Panc1 (cell line): Measurements from ENCODE around the gene KCND1. TPM values are rescaled to one million over a fixed set of nuclear protein-coding genes. Genes with fewer than 3 reads are reported as not detected.

Experiments used
- ATAC-seq: fragments of 200-7000 bp; cut with Tn5 transposase; 2 replicates; pipeline ENCODE4 v1.9.1; 2020; ENCODE audit warnings: mild to moderate bottlenecking, moderate library complexity
- BruUV-seq: library from RNA; stranded (reverse); fragments of 400-500 nt; replicated peaks from 2 replicates; lab custom pipeline; 2021; lab: Mats Ljungman, UMichigan
- CTCF ChIA-PET: fragments of 300-600 bp; sonication (Branson Sonifier 250); formaldehyde crosslinking; loops from one replicate; lab custom pipeline; 2022; ENCODE audit warnings: antibody characterized with exemption; lab: Charles Lee
- POLR2A ChIA-PET: fragments of 300-600 bp; sonication (Branson Sonifier 250); formaldehyde crosslinking; loops from one replicate; lab custom pipeline; 2022; ENCODE audit warnings: antibody characterized with exemption; lab: Charles Lee
- DNase-seq: peaks from one replicate; pipeline ENCODE4 v3.0.0-alpha.2; 2010; ENCODE audit warnings: low read depth, low spot score
- H3K27ac ChIP-seq: 2 replicates; pipeline ENCODE4 v1.5.1; 2011; ENCODE audit warnings: mild to moderate bottlenecking, low read length, inconsistent platforms
- H3K27me3 ChIP-seq: fragments of 200-500 bp; sonication (Bioruptor generic); 2 replicates; pipeline ENCODE4 v1.6.0; 2014; ENCODE audit warnings: low read length, inconsistent platforms; ENCODE audit not compliant: control insufficient read depth, insufficient read depth
- H3K36me3 ChIP-seq: fragments of 200-500 bp; sonication (Bioruptor generic); 2 replicates; pipeline ENCODE4 v1.5.1; 2014; ENCODE audit warnings: inconsistent platforms, mild to moderate bottlenecking, low read length, moderate library complexity; ENCODE audit not compliant: control insufficient read depth, insufficient read depth
- H3K4me1 ChIP-seq: 2 replicates; pipeline ENCODE4 v1.5.1; 2011; ENCODE audit warnings: inconsistent platforms, mild to moderate bottlenecking, low read length, moderate library complexity; ENCODE audit not compliant: control insufficient read depth, insufficient read depth
- H3K4me3 ChIP-seq, 2 experiments: 2 replicates each; pipeline ENCODE4 v1.5.1; 2011 to 2012; ENCODE audit warnings: low read depth in 2 of 2, low read length in 2 of 2, mild to moderate bottlenecking in 2 of 2, inconsistent platforms in 1 of 2, moderate library complexity in 1 of 2
- H3K9me3 ChIP-seq: fragments of 200-500 bp; sonication (Bioruptor generic); 2 replicates; pipeline ENCODE4 v1.5.1; 2014; ENCODE audit warnings: low read depth, mild to moderate bottlenecking, inconsistent platforms, low read length, moderate library complexity; ENCODE audit not compliant: control insufficient read depth, insufficient read depth
- POLR2AphosphoS5 ChIP-seq: IDR thresholded peaks from 2 replicates; pipeline ENCODE4 v1.6.1; 2012; ENCODE audit warnings: mild to moderate bottlenecking, low read depth, low read length, moderate library complexity
- REST ChIP-seq, 2 experiments: IDR thresholded peaks; 2 replicates each; pipeline ENCODE4 v1.6.1; 2011 to 2012; ENCODE audit warnings: low read depth in 2 of 2, control low read depth in 1 of 2, low read length in 1 of 2, mild to moderate bottlenecking in 1 of 2, moderate library complexity in 1 of 2; ENCODE audit not compliant: insufficient read depth in 1 of 2
- SIN3A ChIP-seq: IDR thresholded peaks from 2 replicates; pipeline ENCODE4 v1.6.1; 2012; ENCODE audit warnings: low read depth, mild to moderate bottlenecking, low read length, moderate library complexity, borderline replicate concordance; ENCODE audit not compliant: insufficient read depth
- TCF7L2 ChIP-seq: IDR thresholded peaks from 2 replicates; pipeline ENCODE4 v1.6.1; 2011; ENCODE audit warnings: mild to moderate bottlenecking, low read depth, low read length, inconsistent platforms
- in situ Hi-C: cut with HindIII; loops from 2 replicates; pipeline ENCODE4 v1.10.0; 2016; ENCODE audit warnings: low sequenced_read_pairs, low pct_unique_long_range_greater_than_20kb
- intact Hi-C: fragments of 100-400 bp; cut with micrococcal nuclease; formaldehyde crosslinking; loops from one replicate; pipeline ENCODE4 v1.10.0; 2022; ENCODE audit not compliant: unreplicated experiment
- total RNA-seq: library from RNA; stranded (reverse); gene quantifications from one replicate; pipeline ENCODE4 v1.2.1, GENCODE V29; 2021; ENCODE audit not compliant: unreplicated experiment
- TF ChIP-seq, protein P1 (sequence below): fragments of 450-650 bp; IDR thresholded peaks from 2 replicates; pipeline ENCODE4 v1.5.1; 2017; ENCODE audit warnings: mild to moderate bottlenecking

Gene KCND1
- total RNA-seq, 1 experiment from 2014 or later = 5.5 TPM

GRCh38 chrX:48957477-48957826 is 14.2 kb downstream of the KCND1 start, which contains the start of gene OTUD5:
Gene OTUD5, minus strand, starts transcription at chrX:48957607. Its CDS starts 37 bp downstream, at chrX:48957570.
- H3K9me3 ChIP-seq = no peaks in the 10 kb centered on the region
- peak within 1 kb of the TSS; percentile 72 to 79 for H3K4me3 ChIP-seq
- in situ Hi-C loops = no loop called here
- no peaks in the 10 kb centered on the region for H3K27me3 ChIP-seq
- no peak for DNase-seq
- H3K4me1 ChIP-seq = peaks cover 13% of the 10 kb centered on the region
- intact Hi-C loops = no loop called here
- TF ChIP-seq POLR2AphosphoS5 = peak; percentile 36; the same call in 1 of the 2 replicates
- no peak for TF ChIP-seq SIN3A
- H3K36me3 ChIP-seq = no peaks in the 10 kb centered on the region
- peak within 1 kb of the TSS; percentile 87 for H3K27ac ChIP-seq
- ChIA-PET POLR2A (interaction anchor here (0.6 to 1.6 kb wide), 2 partner anchors 85 to 247 kb away, joined by 6 to 7 read pairs; partner anchors contain the start of gene TFE3), CTCF (no interaction called here)
- BruUV-seq = no TSS peak
- ATAC-seq = peak; percentile 71

GRCh38 chrX:48956728-48957414 is 14.8 kb downstream of the KCND1 start:
- Histone ChIP-seq H3K4me3 (peak overlapping the region; percentile 72 to 79), H3K27ac (peak overlapping the region; percentile 63), H3K9me3 (no peaks in the 10 kb centered on the region), H3K4me1 (peaks cover 13% of the 10 kb centered on the region), H3K36me3 (no peaks in the 10 kb centered on the region), H3K27me3 (no peaks in the 10 kb centered on the region)
- DNase-seq (no peak), ATAC-seq (no peak)
- POLR2A ChIA-PET = no interaction called here
- no peak for TF ChIP-seq REST (IDR thresholded peaks at IDR 0.05; ENCODE audit: insufficient read depth in 1 of 2, low read depth in 2 of 2, low read length in 1 of 2)
- no peak for TF ChIP-seq SIN3A
- peak; percentile 10; the same call in 1 of the 2 replicates for TF ChIP-seq POLR2AphosphoS5
- TF ChIP-seq TCF7L2 = no peak
- TF ChIP-seq, protein P1, sequence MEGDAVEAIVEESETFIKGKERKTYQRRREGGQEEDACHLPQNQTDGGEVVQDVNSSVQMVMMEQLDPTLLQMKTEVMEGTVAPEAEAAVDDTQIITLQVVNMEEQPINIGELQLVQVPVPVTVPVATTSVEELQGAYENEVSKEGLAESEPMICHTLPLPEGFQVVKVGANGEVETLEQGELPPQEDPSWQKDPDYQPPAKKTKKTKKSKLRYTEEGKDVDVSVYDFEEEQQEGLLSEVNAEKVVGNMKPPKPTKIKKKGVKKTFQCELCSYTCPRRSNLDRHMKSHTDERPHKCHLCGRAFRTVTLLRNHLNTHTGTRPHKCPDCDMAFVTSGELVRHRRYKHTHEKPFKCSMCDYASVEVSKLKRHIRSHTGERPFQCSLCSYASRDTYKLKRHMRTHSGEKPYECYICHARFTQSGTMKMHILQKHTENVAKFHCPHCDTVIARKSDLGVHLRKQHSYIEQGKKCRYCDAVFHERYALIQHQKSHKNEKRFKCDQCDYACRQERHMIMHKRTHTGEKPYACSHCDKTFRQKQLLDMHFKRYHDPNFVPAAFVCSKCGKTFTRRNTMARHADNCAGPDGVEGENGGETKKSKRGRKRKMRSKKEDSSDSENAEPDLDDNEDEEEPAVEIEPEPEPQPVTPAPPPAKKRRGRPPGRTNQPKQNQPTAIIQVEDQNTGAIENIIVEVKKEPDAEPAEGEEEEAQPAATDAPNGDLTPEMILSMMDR = no peak
- CTCF ChIA-PET = no interaction called here
- BruUV-seq = no TSS peak
- intact Hi-C loops = no loop called here
- in situ Hi-C loops = no loop called here

- in situ Hi-C loops (no loop called here), intact Hi-C loops (no loop called here)
- TF ChIP-seq TCF7L2 (no peak), POLR2AphosphoS5 (no peak), REST (IDR thresholded peaks at IDR 0.05; ENCODE audit: insufficient read depth in 1 of 2, low read depth in 2 of 2, low read length in 1 of 2) (no peak), SIN3A (no peak)
- TF ChIP-seq, protein P1 = no peak
- Histone ChIP-seq H3K4me1 (no peaks in the 10 kb centered on the region), H3K36me3 (no peaks in the 10 kb centered on the region), H3K9me3 (no peaks in the 10 kb centered on the region), H3K4me3 (no peak overlapping the region), H3K27me3 (no peaks in the 10 kb centered on the region), H3K27ac (no peak overlapping the region)
- DNase-seq = no peak
- POLR2A ChIA-PET = no interaction called here
- ATAC-seq = no peak
- CTCF ChIA-PET = no interaction called here
- BruUV-seq = no TSS peak
Observed at GRCh38 chrX:48948589-48948988, 23.1 kb downstream of the KCND1 start.
